Stimulated activated CD8-positive, alpha-beta memory T cell treated with anti-CD3 and anti-CD28 coated beads, Interleukin-15, amount 100 ng/mL, for 1 hour (primary cell): ENCODE measurements around the gene UBQLN1.

Experiments used
- DNase-seq: peaks from one replicate; pipeline ENCODE4 v3.0.0-alpha.2; 2020; ENCODE audit warnings: low read depth

Gene UBQLN1

GRCh38 chr9:83688921-83689320, 18.8 kb downstream of the UBQLN1 start:
- DNase-seq: no peak

GRCh38 chr9:83681490-83681889, 26.3 kb downstream of the UBQLN1 start:
- no peak for DNase-seq

- DNase-seq: no peak
These were observed 27.5 kb downstream of the UBQLN1 start for GRCh38 chr9:83680233-83680632.

GRCh38 chr9:83677596-83677995, 30.2 kb downstream of the UBQLN1 start:
- DNase-seq: no peak

GRCh38 chr9:83675466-83675865, 32.3 kb downstream of the UBQLN1 start:
- no peak for DNase-seq

GRCh38 chr9:83671451-83671850, 36.3 kb downstream of the UBQLN1 start:
- DNase-seq: no peak

GRCh38 chr9:83670381-83670780, 37.4 kb downstream of the UBQLN1 start:
- no peak for DNase-seq

GRCh38 chr9:83669067-83669466, 38.7 kb downstream of the UBQLN1 start:
- no peak for DNase-seq

- no peak for DNase-seq
These were observed 42.1 kb downstream of the UBQLN1 start for GRCh38 chr9:83665580-83666200.

- DNase-seq: no peak
These were observed 44.8 kb downstream of the UBQLN1 start for GRCh38 chr9:83662933-83663332.

- no peak for DNase-seq
These were observed 50.8 kb downstream of the UBQLN1 start for GRCh38 chr9:83656952-83657351.

GRCh38 chr9:83656032-83656680, 51.6 kb downstream of the UBQLN1 start:
- no peak for DNase-seq

GRCh38 chr9:83655433-83655832, 52.3 kb downstream of the UBQLN1 start:
- no peak for DNase-seq

GRCh38 chr9:83652433-83652832, 55.3 kb downstream of the UBQLN1 start:
- DNase-seq: no peak

GRCh38 chr9:83651558-83651957, 56.2 kb downstream of the UBQLN1 start:
- DNase-seq: no peak

- DNase-seq: no peak
These were observed 58.2 kb downstream of the UBQLN1 start for GRCh38 chr9:83649515-83649914.

GRCh38 chr9:83649080-83649479, 58.7 kb downstream of the UBQLN1 start:
- DNase-seq: peak; percentile 68

- no peak for DNase-seq
These were observed 61.1 kb downstream of the UBQLN1 start for GRCh38 chr9:83646500-83647239.

GRCh38 chr9:83642793-83643192, 65.0 kb downstream of the UBQLN1 start:
- no peak for DNase-seq

- no peak for DNase-seq
These were observed 68.5 kb downstream of the UBQLN1 start for GRCh38 chr9:83639266-83639665.

- DNase-seq: no peak
These were observed 70.4 kb downstream of the UBQLN1 start for GRCh38 chr9:83637389-83637788.

- DNase-seq: no peak
These were observed 70.9 kb downstream of the UBQLN1 start for GRCh38 chr9:83636813-83637212.

GRCh38 chr9:83633676-83634075, 74.1 kb downstream of the UBQLN1 start:
- no peak for DNase-seq
